Germinal center (tissue), 1 donor: ENCODE results near the gene STAG3.
"Not testable (repeated sequence)": the region's sequence is repeated elsewhere in the genome, so short reads cannot be mapped to it uniquely, and the experiment has no call there.

Source experiments
- DNase-seq: peaks from one replicate; pipeline ENCODE4 v3.0.0; 2012; ENCODE audit warnings: mixed read lengths, low spot score

STAG3 gene

GRCh38 chr7:100247152-100247757 lies 69.5 kb downstream of the STAG3 start:
- DNase-seq = no peak

- no peak for DNase-seq
Measured at GRCh38 chr7:100248483-100248882, 70.8 kb downstream of the STAG3 start.

GRCh38 chr7:100257017-100257416 lies 79.3 kb downstream of the STAG3 start:
- DNase-seq = no peak

GRCh38 chr7:100259984-100260383 lies 82.3 kb downstream of the STAG3 start:
- not testable (repeated sequence) for DNase-seq

GRCh38 chr7:100262896-100263295 lies 85.2 kb downstream of the STAG3 start:
- not testable (repeated sequence) for DNase-seq
